Epithelial cell of esophagus (primary cell): ENCODE results near the gene NEMP1.

Experiments
- DNase-seq: peaks from one replicate; pipeline ENCODE4 v3.0.0; 2010; ENCODE audit warnings: low read depth
- H3K4me3 ChIP-seq: 2 replicates; pipeline ENCODE4 v1.5.1; 2011; ENCODE audit warnings: mild to moderate bottlenecking, low read length, control low read depth
- TF ChIP-seq, protein P1 (sequence below): IDR thresholded peaks from 2 replicates; pipeline ENCODE4 v1.5.1; 2011; ENCODE audit warnings: low read depth, mild to moderate bottlenecking, low read length, control low read depth, inconsistent platforms; ENCODE audit not compliant: insufficient read depth; ENCODE audit errors: missing control alignments

The NEMP1 gene

DNA sequence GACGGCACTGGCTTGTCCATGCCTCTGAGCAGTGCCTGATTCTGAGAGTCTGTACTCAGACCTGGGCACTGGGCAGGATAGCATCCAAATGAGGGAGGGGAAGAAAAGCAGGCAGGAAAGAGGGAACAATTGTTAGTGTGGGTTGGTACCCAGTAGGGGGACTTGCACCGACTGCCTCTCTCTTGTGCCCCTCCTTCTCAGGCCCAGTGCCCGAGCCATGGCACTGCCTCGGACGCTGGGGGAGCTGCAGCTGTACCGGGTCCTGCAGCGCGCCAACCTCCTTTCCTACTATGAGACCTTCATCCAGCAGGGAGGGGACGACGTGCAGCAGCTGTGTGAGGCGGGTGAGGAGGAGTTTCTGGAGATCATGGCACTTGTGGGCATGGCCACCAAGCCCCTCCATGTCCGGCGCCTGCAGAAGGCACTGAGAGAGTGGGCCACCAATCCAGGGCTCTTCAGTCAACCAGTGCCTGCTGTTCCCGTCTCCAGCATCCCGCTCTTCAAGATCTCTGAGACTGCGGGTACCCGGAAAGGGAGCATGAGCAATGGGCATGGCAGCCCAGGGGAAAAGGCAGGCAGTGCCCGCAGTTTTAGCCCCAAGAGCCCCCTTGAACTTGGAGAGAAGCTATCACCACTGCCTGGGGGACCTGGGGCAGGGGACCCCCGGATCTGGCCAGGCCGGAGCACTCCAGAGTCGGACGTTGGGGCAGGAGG, 12.5 kb upstream of the NEMP1 start:
- DNase-seq: no peak
- peak overlapping the region; percentile 83 for H3K4me3 ChIP-seq
- TF ChIP-seq, protein P1, sequence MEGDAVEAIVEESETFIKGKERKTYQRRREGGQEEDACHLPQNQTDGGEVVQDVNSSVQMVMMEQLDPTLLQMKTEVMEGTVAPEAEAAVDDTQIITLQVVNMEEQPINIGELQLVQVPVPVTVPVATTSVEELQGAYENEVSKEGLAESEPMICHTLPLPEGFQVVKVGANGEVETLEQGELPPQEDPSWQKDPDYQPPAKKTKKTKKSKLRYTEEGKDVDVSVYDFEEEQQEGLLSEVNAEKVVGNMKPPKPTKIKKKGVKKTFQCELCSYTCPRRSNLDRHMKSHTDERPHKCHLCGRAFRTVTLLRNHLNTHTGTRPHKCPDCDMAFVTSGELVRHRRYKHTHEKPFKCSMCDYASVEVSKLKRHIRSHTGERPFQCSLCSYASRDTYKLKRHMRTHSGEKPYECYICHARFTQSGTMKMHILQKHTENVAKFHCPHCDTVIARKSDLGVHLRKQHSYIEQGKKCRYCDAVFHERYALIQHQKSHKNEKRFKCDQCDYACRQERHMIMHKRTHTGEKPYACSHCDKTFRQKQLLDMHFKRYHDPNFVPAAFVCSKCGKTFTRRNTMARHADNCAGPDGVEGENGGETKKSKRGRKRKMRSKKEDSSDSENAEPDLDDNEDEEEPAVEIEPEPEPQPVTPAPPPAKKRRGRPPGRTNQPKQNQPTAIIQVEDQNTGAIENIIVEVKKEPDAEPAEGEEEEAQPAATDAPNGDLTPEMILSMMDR: no peak

DNA sequence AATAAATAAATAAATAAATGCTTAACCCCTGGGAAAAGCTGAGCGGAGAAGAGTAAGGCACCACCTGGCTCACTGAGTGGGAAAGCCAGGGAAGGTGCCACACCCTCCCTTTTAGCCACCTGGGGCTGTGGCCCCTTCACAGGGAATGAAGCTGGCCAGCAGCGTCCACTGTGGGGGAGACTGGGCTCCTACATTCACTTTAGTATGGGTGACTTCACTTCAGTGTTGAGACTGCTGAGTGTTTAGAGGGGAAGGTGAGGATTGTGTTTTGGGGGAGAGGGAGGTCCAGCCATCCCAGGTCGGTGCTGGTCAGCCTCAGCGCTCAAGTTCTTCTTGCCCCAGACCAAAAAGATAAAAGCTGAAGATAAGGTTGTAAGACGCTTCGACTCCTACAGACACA, 11.9 kb upstream of the NEMP1 start:
- no peak for DNase-seq
- TF ChIP-seq, protein P1: no peak
- H3K4me3 ChIP-seq: peak overlapping the region; percentile 83

DNA sequence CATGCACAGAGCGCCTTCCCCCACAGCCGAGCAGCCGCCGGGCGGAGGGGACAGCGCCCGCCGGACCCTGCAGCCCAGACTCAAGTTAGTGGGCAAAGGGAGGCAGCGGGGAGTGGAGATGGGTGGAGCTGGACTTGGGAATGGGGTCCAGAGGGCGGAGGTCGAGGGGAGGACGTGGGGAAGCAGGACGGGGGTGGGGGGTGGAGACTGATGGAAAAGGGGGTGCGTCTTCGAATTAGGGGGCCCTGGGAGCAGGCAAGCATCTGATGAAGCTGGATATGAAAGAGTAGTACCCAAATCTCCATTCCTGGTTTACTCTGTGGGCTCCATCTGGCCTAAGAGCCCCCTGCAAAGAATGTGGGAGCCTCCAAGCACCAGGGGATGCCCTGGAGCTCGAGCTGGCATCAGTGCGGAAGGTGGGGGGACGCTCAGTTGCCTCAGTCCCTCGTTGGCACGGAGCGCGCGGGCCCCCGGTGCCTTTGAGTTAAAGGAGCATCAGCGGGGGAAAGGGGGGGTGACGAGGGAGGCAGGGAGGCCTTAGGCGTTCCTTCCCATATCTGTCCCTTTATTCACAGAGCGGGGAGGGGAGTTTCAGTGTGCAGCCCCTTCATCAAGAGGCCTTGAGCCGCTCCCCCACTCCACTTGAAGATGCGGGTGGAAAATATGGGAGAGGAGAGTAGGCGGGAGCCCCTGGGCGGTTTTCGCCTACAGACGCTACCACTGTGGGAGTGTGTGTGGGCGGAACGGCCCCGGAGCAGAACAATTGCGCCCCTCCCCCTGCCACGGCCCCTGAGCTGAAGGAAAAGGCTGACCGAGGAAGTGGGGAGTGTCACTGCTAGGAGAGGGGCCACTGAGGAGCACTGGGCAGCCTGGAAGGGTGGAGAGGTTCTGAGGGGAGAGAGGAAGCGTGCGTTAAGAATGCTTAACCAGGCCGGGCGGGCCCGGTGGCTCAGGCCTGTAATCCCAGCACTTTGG, 11.0 kb upstream of the NEMP1 start:
- DNase-seq: peak; percentile 42

DNA sequence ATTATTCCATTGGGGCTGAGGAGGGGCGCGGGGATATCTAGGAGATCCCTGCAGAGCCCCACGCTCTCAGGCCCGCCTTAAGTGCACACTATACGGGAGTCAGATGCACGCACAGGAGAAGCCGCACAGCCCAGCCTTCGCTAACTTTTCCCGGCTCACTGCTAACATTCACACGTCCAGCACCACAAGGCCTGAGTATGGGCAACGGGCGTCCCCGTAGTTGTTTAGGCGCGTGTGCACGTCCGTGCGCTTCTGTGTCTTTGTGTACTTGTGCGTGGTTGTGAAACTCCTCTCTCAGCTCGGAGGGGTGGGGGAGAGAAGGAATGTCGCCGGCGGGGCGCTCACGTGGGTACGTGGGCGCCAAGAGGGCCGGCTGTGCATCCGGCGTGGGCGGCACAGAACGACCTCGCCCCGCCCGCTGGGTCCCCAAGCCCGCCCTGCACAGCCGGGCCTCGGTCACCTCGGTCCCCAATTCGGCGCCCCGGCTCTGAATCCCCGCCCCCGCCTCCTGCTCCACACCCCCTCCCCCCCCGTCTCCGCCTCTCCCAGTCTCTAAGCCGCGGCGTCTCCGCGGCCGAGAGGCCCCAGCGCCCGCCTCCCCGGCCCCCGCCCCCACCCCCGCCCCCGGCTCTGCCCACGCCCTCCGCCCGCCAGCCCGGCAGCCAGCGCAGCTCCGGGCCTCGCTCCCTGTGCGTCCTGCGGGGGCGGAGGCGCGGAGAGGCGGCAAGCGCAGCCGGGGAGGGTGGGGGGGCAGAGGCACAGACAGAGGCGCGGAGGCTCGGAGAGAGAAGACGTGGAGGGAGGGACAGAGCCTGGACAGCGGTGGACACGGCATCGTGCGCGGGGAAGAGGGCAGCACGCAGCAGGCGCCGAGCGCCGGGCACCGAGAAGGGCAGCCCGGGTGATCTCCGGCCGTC, 10.0 kb upstream of the NEMP1 start, which contains the start of gene NAB2:
Gene NAB2 (plus strand): TSS at position 761 of the 917 bp plus-strand sequence. CDS start 158 bp downstream, outside the sequence.
- TF ChIP-seq, protein P1: no peak
- H3K4me3 ChIP-seq: peak within 1 kb of the TSS; percentile 83
- peak; percentile 95 for DNase-seq

More for the DNA sequence above, 11.0 kb upstream of the NEMP1 start:
- peak overlapping the region; percentile 83 for H3K4me3 ChIP-seq
- TF ChIP-seq, protein P1: no peak

DNA sequence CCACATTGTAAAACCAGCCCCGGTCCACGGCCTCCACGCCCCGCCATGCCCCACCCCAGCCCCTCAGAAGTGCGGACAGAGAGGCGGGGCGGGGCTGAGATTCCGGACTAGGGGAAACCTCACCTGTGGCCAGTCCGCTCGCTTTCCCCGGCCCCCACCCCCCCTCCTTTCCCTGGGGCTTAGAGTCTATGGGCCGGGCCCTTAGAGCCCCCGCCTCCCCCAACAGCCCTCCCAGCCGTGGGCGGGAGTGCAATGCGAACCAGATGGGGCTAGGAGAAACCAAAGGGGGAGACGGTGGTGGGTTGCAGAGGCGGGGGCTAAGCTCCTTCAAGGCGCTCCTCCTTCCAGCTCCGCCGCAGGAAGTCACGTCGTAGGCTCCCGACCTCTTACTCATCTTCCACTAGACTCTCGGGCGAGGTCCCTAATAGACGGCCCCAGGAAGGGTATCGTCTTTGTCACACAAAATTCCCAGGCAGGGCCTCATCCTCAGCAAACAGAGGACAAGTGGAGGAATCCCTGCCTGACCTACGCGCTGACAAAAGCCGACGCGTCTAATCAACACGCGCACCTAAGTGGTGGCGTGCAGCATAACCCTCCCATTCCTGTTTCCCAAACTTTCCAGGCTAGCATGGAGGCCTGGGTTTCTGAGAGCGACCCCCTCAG, 9.2 kb upstream of the NEMP1 start:
- TF ChIP-seq, protein P1: no peak
- peak; percentile 93 for DNase-seq
- H3K4me3 ChIP-seq: peak overlapping the region; percentile 74
